Bronchus fibroblast of lung (primary cell): ENCODE results near the gene PPP1R2B. TPM values are rescaled to one million over a fixed set of nuclear protein-coding genes. Genes with fewer than 3 reads are reported as not detected.

Source experiments
- total RNA-seq: library from RNA; depleted of rRNA; stranded (reverse); fragments of >200 nt; gene quantifications from 2 replicates; pipeline ENCODE4 v1.2.3, GENCODE V29; 2015

PPP1R2B gene
- not detected in 2 replicates for total RNA-seq

DNA sequence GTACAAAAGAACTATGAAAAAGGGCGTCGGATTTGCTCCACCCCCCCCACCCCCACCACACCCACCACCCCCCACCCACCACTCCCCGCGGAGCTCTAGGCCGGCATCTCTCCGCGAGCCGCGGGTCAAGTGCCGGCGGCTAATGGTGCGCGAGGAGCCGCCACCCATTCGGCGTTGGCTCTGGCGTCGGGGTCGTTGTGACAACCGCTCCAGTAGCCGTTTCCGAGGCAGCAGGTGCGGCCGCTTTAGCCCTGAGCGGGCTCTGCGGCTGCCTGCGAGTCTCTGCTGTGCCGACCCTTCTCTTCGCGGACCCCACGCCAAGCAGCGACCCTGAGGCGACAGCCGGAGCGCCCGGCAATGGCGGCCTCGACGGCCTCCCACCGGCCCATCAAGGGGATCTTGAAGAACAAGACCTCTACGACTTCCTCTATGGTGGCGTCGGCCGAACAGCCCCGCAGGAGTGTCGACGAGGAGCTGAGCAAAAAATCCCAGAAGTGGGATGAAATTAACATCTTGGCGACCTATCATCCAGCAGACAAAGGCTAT lies at the start of gene PPP1R2B:
PPP1R2B (plus strand) TSS at position 90 of the 546 bp plus-strand sequence; CDS start at position 358, 268 bp downstream.

Other genes with a start within 250 kb of the PPP1R2B start
- not detected in 2 replicates for gene TIMD4, start 112.9 kb downstream of the PPP1R2B start, total RNA-seq
- gene HAVCR1, start 208.8 kb downstream of the PPP1R2B start, total RNA-seq = not detected in 2 replicates